ENCODE measurements around the gene OR2H1.
"Not testable (repeated sequence)": the region's sequence is repeated elsewhere in the genome, so short reads cannot be mapped to it uniquely, and the experiment has no call there.

Gene OR2H1

DNA sequence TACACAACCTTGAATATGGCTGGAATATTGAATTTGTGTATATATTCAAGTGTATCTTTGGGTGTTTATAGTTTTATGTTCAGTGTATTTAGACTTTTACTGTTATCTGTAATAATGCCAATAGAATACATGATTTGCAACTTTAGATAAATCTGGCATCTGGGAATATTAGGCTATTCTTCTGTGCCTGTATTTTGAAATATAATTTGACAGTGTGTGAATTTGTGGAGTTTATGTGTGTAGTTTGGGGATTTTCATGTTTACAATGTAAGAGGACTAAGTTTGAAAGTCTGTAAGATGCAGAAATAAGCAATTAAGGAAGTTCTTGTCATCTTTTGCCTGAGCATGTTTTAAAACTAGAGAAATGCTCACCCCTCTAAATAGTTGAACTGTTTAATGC is 17.9 kb upstream of the OR2H1 start, which contains the start of gene OR10C1:
Gene OR10C1, plus strand, starts transcription at position 301 of the 400 bp plus-strand sequence. CDS start 710 bp downstream, outside the sequence.
- no peak within 1 kb of the TSS for H3K4me3 ChIP-seq (ENCODE audit: low read depth, low read length)
- TF ChIP-seq, protein P1, sequence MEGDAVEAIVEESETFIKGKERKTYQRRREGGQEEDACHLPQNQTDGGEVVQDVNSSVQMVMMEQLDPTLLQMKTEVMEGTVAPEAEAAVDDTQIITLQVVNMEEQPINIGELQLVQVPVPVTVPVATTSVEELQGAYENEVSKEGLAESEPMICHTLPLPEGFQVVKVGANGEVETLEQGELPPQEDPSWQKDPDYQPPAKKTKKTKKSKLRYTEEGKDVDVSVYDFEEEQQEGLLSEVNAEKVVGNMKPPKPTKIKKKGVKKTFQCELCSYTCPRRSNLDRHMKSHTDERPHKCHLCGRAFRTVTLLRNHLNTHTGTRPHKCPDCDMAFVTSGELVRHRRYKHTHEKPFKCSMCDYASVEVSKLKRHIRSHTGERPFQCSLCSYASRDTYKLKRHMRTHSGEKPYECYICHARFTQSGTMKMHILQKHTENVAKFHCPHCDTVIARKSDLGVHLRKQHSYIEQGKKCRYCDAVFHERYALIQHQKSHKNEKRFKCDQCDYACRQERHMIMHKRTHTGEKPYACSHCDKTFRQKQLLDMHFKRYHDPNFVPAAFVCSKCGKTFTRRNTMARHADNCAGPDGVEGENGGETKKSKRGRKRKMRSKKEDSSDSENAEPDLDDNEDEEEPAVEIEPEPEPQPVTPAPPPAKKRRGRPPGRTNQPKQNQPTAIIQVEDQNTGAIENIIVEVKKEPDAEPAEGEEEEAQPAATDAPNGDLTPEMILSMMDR (IDR thresholded peaks at IDR 0.05; ENCODE audit: borderline replicate concordance, insufficient read depth, low read depth, low read length), result no peak

DNA sequence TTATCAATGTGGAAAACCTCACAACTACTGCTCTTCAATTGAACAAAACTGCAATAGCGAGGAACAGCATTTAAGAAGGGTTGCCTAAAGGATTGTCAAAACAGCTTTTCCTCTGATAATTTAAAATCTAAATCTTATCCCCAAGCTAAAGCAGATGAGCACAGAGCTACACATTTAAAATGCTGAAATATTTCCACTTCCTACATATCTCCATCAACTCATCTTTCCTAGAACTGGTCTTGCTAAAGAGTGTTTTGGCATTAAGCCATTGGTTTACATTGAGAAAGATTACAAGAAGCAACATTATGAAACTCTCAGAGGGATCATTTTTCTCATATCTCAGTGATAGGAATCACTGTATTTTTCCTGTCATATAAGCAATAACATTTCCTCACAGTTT is 14.2 kb upstream of the OR2H1 start:
- H3K4me3 ChIP-seq (ENCODE audit: low read depth, low read length), result no peak overlapping the region
- TF ChIP-seq, protein P1 (IDR thresholded peaks at IDR 0.05; ENCODE audit: borderline replicate concordance, insufficient read depth, low read depth, low read length), result no peak

DNA sequence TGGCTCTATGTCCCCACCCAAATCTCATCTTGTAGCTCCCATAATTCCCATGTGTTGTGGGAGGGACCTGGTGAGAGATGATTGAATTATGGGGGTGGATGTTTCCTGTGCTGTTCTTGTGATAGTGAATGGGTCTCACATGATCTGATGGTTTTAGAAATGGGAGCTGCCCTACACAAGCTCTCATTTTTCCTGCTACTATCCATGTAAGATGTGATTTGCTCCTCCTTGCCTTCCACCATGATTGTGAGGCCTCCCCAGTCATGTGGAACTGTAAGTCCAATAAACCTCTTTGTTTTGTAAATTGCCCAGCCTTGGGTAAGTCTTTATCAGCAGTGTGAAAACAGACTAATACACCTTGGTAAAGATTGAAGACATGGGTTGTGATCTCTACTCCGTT is 12.9 kb upstream of the OR2H1 start:
- H3K4me3 ChIP-seq (ENCODE audit: low read depth, low read length), result not testable (repeated sequence)

DNA sequence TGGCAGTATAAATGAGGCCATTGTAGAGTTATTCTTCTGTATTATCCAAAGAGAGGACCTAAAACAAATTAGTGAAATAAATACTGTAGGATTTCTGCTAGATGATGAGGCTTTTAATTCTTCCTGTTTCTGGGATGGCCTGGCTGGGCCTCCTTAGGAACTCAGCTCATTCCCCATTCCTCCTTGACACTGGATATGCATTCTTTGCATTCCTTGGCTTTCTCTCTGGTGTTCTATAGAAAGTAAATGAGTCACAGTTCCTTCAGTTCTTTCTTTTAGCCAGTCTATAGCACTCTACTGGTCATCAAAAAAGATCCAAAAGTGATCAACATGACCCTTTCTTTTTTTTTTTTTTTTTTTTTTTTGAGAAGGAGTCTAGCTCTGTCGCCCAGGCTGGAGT is 9.3 kb upstream of the OR2H1 start:
- no peak overlapping the region for H3K4me3 ChIP-seq (ENCODE audit: low read depth, low read length)
- TF ChIP-seq, protein P1 (IDR thresholded peaks at IDR 0.05; ENCODE audit: borderline replicate concordance, insufficient read depth, low read depth, low read length), result no peak

DNA sequence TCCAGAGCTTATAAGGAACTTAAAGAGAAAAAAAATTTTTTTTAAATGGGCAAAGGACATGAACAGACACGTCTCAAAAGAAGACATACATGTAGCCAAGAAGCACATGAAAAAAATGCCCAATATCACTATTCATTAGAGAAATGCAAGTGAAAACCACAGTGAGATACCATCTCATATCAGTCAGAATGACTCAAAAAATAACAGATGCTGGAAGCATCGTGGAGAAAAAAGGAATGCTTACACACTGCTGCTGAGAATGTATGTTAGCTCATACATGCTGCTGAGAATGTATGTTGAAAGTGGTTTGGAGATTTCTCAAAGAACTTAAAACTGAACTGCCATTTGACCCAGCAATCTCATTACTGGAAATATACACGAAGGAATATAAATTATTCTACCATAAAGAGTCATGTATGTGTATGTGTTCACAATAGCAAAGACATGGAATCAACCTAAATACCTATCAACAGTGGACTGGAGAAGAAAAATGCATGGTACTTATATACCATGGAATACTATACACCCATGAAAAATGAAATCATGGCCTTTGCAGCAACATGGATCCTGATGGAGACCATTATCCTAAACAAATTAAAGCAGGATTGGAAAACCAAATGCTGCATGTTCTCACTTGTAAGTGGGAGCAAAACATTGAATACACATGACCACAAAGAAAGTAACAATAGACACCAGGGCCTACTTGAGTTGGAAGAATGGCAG is 5.3 kb upstream of the OR2H1 start:
- H3K4me3 ChIP-seq (ENCODE audit: low read depth, low read length), result no peak overlapping the region
- TF ChIP-seq, protein P1 (IDR thresholded peaks at IDR 0.05; ENCODE audit: borderline replicate concordance, insufficient read depth, low read depth, low read length), result no peak

DNA sequence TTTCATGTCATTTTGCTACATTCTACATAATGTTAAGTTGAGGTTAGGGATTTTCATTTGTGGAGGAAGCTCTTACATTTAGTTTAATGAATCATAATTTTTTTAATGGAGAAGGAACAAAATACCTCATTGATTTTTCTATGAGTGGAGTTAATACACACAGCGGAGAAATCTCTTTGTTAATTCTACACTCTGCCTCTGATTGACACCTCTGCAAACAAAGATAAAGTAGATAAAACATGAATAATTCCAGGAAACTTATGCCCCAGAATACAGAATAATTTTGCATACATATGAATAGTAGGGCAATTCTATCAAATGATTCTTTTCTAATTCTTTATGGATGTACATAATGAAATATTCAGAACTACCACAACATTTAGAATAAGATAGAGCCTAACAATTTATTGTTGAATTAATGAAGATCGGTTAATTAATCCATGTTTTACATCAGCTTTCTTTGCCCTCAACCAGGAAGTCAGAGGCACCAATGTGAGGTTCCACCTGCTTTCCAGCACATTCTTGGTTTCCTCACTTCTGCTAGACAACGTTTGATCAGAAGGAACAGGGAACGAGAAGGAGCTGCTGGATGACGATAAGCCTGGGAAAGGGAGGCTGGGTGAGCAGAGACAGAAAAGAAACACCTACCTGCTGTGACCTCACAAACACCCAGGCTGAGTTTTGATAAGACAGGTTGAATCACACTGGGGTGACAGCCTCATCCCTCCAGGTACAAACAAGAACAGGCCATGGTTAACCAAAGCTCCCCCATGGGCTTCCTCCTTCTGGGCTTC is 4.3 kb downstream of the OR2H1 start:
- no peak overlapping the region for H3K4me3 ChIP-seq (ENCODE audit: low read depth, low read length)
- TF ChIP-seq, protein P1 (IDR thresholded peaks at IDR 0.05; ENCODE audit: borderline replicate concordance, insufficient read depth, low read depth, low read length), result no peak

DNA sequence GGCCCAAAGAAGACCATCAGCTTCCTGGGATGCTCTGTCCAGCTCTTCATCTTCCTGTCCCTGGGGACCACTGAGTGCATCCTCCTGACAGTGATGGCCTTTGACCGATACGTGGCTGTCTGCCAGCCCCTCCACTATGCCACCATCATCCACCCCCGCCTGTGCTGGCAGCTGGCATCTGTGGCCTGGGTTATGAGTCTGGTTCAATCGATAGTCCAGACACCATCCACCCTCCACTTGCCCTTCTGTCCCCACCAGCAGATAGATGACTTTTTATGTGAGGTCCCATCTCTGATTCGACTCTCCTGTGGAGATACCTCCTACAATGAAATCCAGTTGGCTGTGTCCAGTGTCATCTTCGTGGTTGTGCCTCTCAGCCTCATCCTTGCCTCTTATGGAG is 5.1 kb downstream of the OR2H1 start:
- TF ChIP-seq, protein P1 (IDR thresholded peaks at IDR 0.05; ENCODE audit: borderline replicate concordance, insufficient read depth, low read depth, low read length), result no peak

More for the DNA sequence above, 5.1 kb downstream of the OR2H1 start:
- H3K4me3 ChIP-seq (ENCODE audit: low read depth, low read length), result no peak overlapping the region
